ENCODE measurements around the gene OSBP. TPM values are rescaled to one million over a fixed set of nuclear protein-coding genes. Genes with fewer than 3 reads are reported as not detected.
"Not testable (repeated sequence)": the region's sequence is repeated elsewhere in the genome, so short reads cannot be mapped to it uniquely, and the experiment has no call there.

Gene OSBP
- total and polyA plus RNA-seq, 2 donors (not counting 1 experiment from before 2014, with no cell fraction given), result 12.6 to 40.2 TPM

- Histone ChIP-seq H3K4me2 (replicated peaks; ENCODE audit: low read depth, low read length, poor library complexity, severe bottlenecking) (peak overlapping the region; percentile 77), H3K36me3 (replicated peaks in 1 of 2; ENCODE audit: control extremely low read depth in 1 of 2, control insufficient read depth in 1 of 2, extremely low read depth in 1 of 2, insufficient read depth in 2 of 2, low read length in 1 of 2) (no peaks in the 10 kb centered on the region), H3K4me3 (ENCODE audit: control extremely low read depth in 1 of 5, extremely low read depth in 1 of 5, insufficient read depth in 1 of 5, low read depth in 2 of 5, low read length in 4 of 5) (peak overlapping the region; percentile 46 to 87 (median 76)), H3K9me3 (ENCODE audit: control extremely low read depth in 1 of 3, control insufficient read depth in 2 of 3, insufficient read depth in 1 of 3, low read length in 2 of 3) (peaks cover 0 to 11% (median 0%) of the 10 kb centered on the region in 3 donors), H4K20me1 (ENCODE audit: control insufficient read depth, insufficient read depth, low read length, poor library complexity, severe bottlenecking) (no peaks in the 10 kb centered on the region), H3K4me1 (ENCODE audit: control insufficient read depth in 2 of 2, insufficient read depth in 2 of 2, low read length in 2 of 2) (peaks cover 9 to 17% of the 10 kb centered on the region in 2 donors), H3K9ac (ENCODE audit: low read length) (peak overlapping the region; percentile 71), H2AFZ (ENCODE audit: insufficient read depth, low read depth, low read length, poor library complexity, severe bottlenecking) (peak overlapping the region; percentile 57), H3K27me3 (replicated peaks in 1 of 4; ENCODE audit: control extremely low read depth in 1 of 4, control insufficient read depth in 3 of 4, insufficient read depth in 4 of 4, low read length in 3 of 4) (no peaks in the 10 kb centered on the region), H3K27ac (ENCODE audit: low read length in 2 of 2) (peak overlapping the region; percentile 35 to 54), H3K79me2 (ENCODE audit: control insufficient read depth, insufficient read depth, low read length) (no peaks in the 10 kb centered on the region)
- intact Hi-C loops (cut with micrococcal nuclease), result loop anchor here (1.0 to 10.0 kb wide), 7 partner anchors 10 to 262 kb away; partner anchors contain the start of genes MRPL16 and STX3
- peaks cover 29% of the 10 kb centered on the region for H3K4me1 Mint-ChIP-seq
- peak overlapping the region; percentile 88 for H3K4me3 Mint-ChIP-seq
- H3K27me3 Mint-ChIP-seq, result no peaks in the 10 kb centered on the region
- TF ChIP-seq, protein P1, sequence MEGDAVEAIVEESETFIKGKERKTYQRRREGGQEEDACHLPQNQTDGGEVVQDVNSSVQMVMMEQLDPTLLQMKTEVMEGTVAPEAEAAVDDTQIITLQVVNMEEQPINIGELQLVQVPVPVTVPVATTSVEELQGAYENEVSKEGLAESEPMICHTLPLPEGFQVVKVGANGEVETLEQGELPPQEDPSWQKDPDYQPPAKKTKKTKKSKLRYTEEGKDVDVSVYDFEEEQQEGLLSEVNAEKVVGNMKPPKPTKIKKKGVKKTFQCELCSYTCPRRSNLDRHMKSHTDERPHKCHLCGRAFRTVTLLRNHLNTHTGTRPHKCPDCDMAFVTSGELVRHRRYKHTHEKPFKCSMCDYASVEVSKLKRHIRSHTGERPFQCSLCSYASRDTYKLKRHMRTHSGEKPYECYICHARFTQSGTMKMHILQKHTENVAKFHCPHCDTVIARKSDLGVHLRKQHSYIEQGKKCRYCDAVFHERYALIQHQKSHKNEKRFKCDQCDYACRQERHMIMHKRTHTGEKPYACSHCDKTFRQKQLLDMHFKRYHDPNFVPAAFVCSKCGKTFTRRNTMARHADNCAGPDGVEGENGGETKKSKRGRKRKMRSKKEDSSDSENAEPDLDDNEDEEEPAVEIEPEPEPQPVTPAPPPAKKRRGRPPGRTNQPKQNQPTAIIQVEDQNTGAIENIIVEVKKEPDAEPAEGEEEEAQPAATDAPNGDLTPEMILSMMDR (IDR thresholded peaks at IDR 0.05), result peak; percentile 68
- TF ChIP-seq EZH2 (IDR thresholded peaks at IDR 0.05; ENCODE audit: borderline replicate concordance, insufficient read depth, low read depth, low read length, poor library complexity, severe bottlenecking), result no peak
- peak overlapping the region; percentile 92 for H3K27ac Mint-ChIP-seq
- H3K9me3 Mint-ChIP-seq (ENCODE audit: insufficient read depth), result no peaks in the 10 kb centered on the region
- ChIA-PET POLR2A (interaction anchor here (0.6 to 0.7 kb wide), 4 partner anchors 11 to 480 kb away, joined by 3 to 7 read pairs (median 5); partner anchors contain the start of gene OSBP), CTCF (interaction anchor here (1.3 to 3.6 kb wide), 4 partner anchors 10 to 119 kb away, joined by 4 to 18 read pairs (median 10); partner anchors contain the start of gene PATL1)
- under 1% methylated on average over 29 of the region's 31 CpGs for WGBS (ENCODE audit: insufficient coverage)
- DNase-seq, result peak; percentile 94
- ATAC-seq (ENCODE audit: low read depth), result peak; percentile 90
These were observed 65.2 kb downstream of the OSBP start for GRCh38 chr11:59550368-59550841.

- H3K9me3 Mint-ChIP-seq (ENCODE audit: insufficient read depth), result no peaks in the 10 kb centered on the region
- CTCF ChIA-PET, result no interaction called here
- H3K4me1 Mint-ChIP-seq, result peaks cover 26% of the 10 kb centered on the region
- H3K79me2 ChIP-seq (ENCODE audit: control insufficient read depth, insufficient read depth, low read length), result no peaks in the 10 kb centered on the region
- H3K9ac ChIP-seq (ENCODE audit: low read length), result no peak overlapping the region
- no peak overlapping the region for H3K27ac ChIP-seq (ENCODE audit: low read length in 2 of 2)
- no CpG with 5 or more reads among the region's 5 CpGs for WGBS (ENCODE audit: insufficient coverage)
- DNase-seq, result no peak
- ATAC-seq (ENCODE audit: low read depth), result no peak
- TF ChIP-seq, protein P1 (IDR thresholded peaks at IDR 0.05), result no peak
- TF ChIP-seq EZH2 (IDR thresholded peaks at IDR 0.05; ENCODE audit: borderline replicate concordance, insufficient read depth, low read depth, low read length, poor library complexity, severe bottlenecking), result no peak
- H3K27me3 Mint-ChIP-seq, result peaks cover 6% of the 10 kb centered on the region
- H3K27me3 ChIP-seq (replicated peaks in 1 of 4; ENCODE audit: control extremely low read depth in 1 of 4, control insufficient read depth in 3 of 4, insufficient read depth in 4 of 4, low read length in 3 of 4), result no peaks in the 10 kb centered on the region
- peaks cover 8 to 17% of the 10 kb centered on the region in 2 donors for H3K4me1 ChIP-seq (ENCODE audit: control insufficient read depth in 2 of 2, insufficient read depth in 2 of 2, low read length in 2 of 2)
- peaks cover 0 to 2% (median 0%) of the 10 kb centered on the region in 3 donors for H3K9me3 ChIP-seq (ENCODE audit: control extremely low read depth in 1 of 3, control insufficient read depth in 2 of 3, insufficient read depth in 1 of 3, low read length in 2 of 3)
- no peak overlapping the region for H3K4me3 Mint-ChIP-seq
- intact Hi-C loops (cut with micrococcal nuclease), result no loop called here
- H3K36me3 ChIP-seq (replicated peaks in 1 of 2; ENCODE audit: control extremely low read depth in 1 of 2, control insufficient read depth in 1 of 2, extremely low read depth in 1 of 2, insufficient read depth in 2 of 2, low read length in 1 of 2), result no peaks in the 10 kb centered on the region
- no peaks in the 10 kb centered on the region for H4K20me1 ChIP-seq (ENCODE audit: control insufficient read depth, insufficient read depth, low read length, poor library complexity, severe bottlenecking)
- POLR2A ChIA-PET, result no interaction called here
- H2AFZ ChIP-seq (ENCODE audit: insufficient read depth, low read depth, low read length, poor library complexity, severe bottlenecking), result no peak overlapping the region
- H3K4me2 ChIP-seq (replicated peaks; ENCODE audit: low read depth, low read length, poor library complexity, severe bottlenecking), result no peak overlapping the region
- H3K27ac Mint-ChIP-seq, result no peak overlapping the region
- H3K4me3 ChIP-seq (ENCODE audit: control extremely low read depth in 1 of 5, extremely low read depth in 1 of 5, insufficient read depth in 1 of 5, low read depth in 2 of 5, low read length in 4 of 5), result no peak overlapping the region
These were observed 67.3 kb downstream of the OSBP start for GRCh38 chr11:59548309-59548656.

DNA sequence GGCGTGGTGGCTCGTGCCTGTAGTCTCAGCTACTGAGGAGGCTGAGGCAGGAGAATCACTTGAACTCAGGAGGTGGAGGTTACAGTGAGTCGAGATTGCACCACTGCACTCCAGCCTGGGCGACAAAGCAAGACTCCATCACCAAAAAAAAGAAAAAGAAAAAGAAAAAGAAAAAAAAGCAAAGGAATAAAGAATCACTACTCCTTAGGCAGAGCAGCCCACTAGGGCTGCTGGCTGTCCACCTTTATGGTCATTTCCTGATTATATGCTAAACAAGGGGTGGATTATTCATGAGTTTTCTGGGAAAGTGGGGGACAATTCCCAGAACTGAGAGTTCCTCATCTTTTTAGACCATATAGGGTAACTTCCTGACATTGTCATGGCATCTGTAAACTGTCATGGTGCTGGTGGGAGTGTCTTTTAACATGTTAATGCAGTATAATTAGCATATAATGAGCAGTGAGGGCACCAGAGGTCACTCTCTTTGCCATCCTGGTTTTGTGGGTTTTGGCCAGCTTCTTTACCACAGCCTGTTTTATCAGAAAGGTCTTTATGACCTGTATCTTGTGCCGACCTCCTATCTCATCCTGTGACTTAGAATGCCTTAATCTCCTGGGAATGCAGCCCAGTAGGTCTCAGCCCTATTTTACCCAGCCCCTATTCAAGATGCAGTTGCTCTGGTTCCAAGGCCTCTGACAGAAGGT lies 67.8 kb downstream of the OSBP start:
- H3K4me3 Mint-ChIP-seq; H3K27me3 ChIP-seq (replicated peaks in 1 of 4; ENCODE audit: control extremely low read depth in 1 of 4, control insufficient read depth in 3 of 4, insufficient read depth in 4 of 4, low read length in 3 of 4); H3K27ac ChIP-seq (ENCODE audit: low read length in 2 of 2); H2AFZ ChIP-seq (ENCODE audit: insufficient read depth, low read depth, low read length, poor library complexity, severe bottlenecking); intact Hi-C loops (cut with micrococcal nuclease); CTCF ChIA-PET; H3K9ac ChIP-seq (ENCODE audit: low read length); H3K27ac Mint-ChIP-seq; H3K4me2 ChIP-seq (replicated peaks; ENCODE audit: low read depth, low read length, poor library complexity, severe bottlenecking); H3K9me3 Mint-ChIP-seq (ENCODE audit: insufficient read depth); ATAC-seq (ENCODE audit: low read depth); H3K27me3 Mint-ChIP-seq; H3K79me2 ChIP-seq (ENCODE audit: control insufficient read depth, insufficient read depth, low read length); H3K4me3 ChIP-seq (ENCODE audit: control extremely low read depth in 1 of 5, extremely low read depth in 1 of 5, insufficient read depth in 1 of 5, low read depth in 2 of 5, low read length in 4 of 5); H3K36me3 ChIP-seq (replicated peaks in 1 of 2; ENCODE audit: control extremely low read depth in 1 of 2, control insufficient read depth in 1 of 2, extremely low read depth in 1 of 2, insufficient read depth in 2 of 2, low read length in 1 of 2); DNase-seq; H3K9me3 ChIP-seq (ENCODE audit: control extremely low read depth in 1 of 3, control insufficient read depth in 2 of 3, insufficient read depth in 1 of 3, low read length in 2 of 3); H4K20me1 ChIP-seq (ENCODE audit: control insufficient read depth, insufficient read depth, low read length, poor library complexity, severe bottlenecking): not testable (repeated sequence)
- H3K4me1 Mint-ChIP-seq, result peaks cover 24% of the 10 kb centered on the region
- WGBS (ENCODE audit: insufficient coverage), result no CpG with 5 or more reads among the region's 5 CpGs
- POLR2A ChIA-PET, result interaction anchor here (0.6 kb wide), 1 partner anchor 11 kb away, joined by 4 read pairs; no protein-coding TSS in a partner anchor
- peaks cover 8 to 17% of the 10 kb centered on the region in 2 donors for H3K4me1 ChIP-seq (ENCODE audit: control insufficient read depth in 2 of 2, insufficient read depth in 2 of 2, low read length in 2 of 2)

Measured in B cell (primary cell).